ENCODE data around the gene CLPTM1. TPM values are rescaled to one million over a fixed set of nuclear protein-coding genes. Genes with fewer than 3 reads are reported as not detected.
A peak's percentile ranks its signal among the peaks of the same experiment; 100 is the strongest.

CLPTM1 gene
- total and polyA plus RNA-seq, 2 of the 8 experiments (the other 6 are each of a cell fraction or from before 2014, with no cell fraction given) = 84.8 to 108 TPM

DNA sequence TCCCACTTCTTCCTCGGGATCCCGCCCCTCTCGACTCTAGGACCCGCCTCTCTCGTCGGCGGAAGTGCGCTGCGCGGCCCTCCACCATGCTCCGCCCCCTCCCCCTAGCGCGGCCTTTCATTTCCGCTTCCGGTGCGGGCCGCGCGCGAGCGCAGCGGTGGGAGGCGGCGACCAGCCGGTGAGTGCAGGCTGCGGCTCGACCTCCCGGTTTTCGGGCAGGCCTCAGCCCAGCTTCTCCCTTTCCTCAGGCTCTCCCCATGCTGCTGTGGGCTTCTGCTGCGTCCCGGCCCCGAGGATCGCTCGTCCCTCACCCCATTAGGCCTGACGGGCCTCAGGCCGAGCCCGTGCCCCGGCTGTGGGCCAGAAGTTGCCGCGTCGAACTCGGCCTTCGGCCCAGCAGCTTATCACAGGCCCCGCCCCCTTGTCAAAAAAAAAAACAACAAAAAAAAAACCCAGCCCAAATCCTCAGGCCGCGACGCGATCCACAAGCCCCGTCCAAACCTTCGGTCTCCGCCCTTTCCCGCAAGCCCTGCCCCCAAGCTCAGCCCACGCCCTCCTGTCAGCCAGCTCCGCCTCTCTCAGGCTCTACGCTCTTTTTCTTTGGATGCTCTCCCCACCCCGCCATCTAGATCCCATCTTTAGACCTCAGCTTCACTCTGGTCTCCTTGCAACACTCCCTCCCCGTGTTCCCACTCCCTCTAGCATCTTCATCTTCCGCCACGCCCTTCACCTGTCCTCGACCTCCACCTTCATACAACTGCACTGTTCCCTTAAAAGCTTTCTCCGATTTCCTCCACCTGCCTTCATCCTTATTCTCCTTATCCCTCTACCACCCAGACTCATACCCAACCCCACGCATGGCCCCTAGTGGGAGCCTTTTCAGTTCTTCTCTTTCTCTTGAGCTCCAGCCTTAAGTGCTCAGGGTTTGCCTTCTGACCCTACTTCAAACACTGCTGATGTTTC lies 84.0 kb downstream of the CLPTM1 start, which contains the start of gene CLASRP (continued):
- TF ChIP-seq CBX8 (IDR thresholded peaks at IDR 0.05; ENCODE audit: borderline replicate concordance, low read depth, low read length) = no peak
- no peak for TF ChIP-seq TAF7 (optimal IDR thresholded peaks at IDR 0.05; ENCODE audit: borderline replicate concordance, low read depth, low read length)
- no peak for TF ChIP-seq CBX5 (IDR thresholded peaks at IDR 0.05; ENCODE audit: low read depth, low read length)
- peak; percentile 64 for TF ChIP-seq KDM4A (IDR thresholded peaks at IDR 0.05; ENCODE audit: low read depth, low read length, severe bottlenecking)
- no peak for TF ChIP-seq NRF1 (IDR thresholded peaks at IDR 0.05; ENCODE audit: low read depth, low read length)
- TF ChIP-seq SP4 (IDR thresholded peaks at IDR 0.05; ENCODE audit: low read length) = no peak
- peak; percentile 94 for TF ChIP-seq PHF8 (conservative IDR thresholded peaks at IDR 0.05; ENCODE audit: low read depth, low read length)
- TF ChIP-seq SIN3A (conservative IDR thresholded peaks at IDR 0.05 in 1 of 2, IDR thresholded peaks at IDR 0.05 in 1 of 2; ENCODE audit: low read depth in 1 of 2, low read length in 2 of 2) = peak; percentile 20 to 63; a peak in 2 of 4 replicates
- TF ChIP-seq ASH2L (IDR thresholded peaks at IDR 0.05; ENCODE audit: low read length) = peak; percentile 80
- no peak for TF ChIP-seq CEBPB (IDR thresholded peaks at IDR 0.05; ENCODE audit: low read depth, low read length)
- no peak for TF ChIP-seq RNF2 (IDR thresholded peaks at IDR 0.05; ENCODE audit: borderline replicate concordance, low read depth, low read length, missing control alignments, poor library complexity, severe bottlenecking)
- no peak for TF ChIP-seq POU5F1 (IDR thresholded peaks at IDR 0.05; ENCODE audit: low read depth, low read length)
- TF ChIP-seq, protein P1, sequence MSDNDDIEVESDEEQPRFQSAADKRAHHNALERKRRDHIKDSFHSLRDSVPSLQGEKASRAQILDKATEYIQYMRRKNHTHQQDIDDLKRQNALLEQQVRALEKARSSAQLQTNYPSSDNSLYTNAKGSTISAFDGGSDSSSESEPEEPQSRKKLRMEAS (IDR thresholded peaks at IDR 0.05) = 0 out of 2 replicates have a peak, but pooled peaks have one; percentile 45
- TF ChIP-seq SP1 (IDR thresholded peaks at IDR 0.05; ENCODE audit: low read depth, low read length) = no peak
- no peak for TF ChIP-seq JUND (IDR thresholded peaks at IDR 0.05; ENCODE audit: low read length)
- no peak for TF ChIP-seq MAFK (IDR thresholded peaks at IDR 0.05; ENCODE audit: low read depth, low read length)
